Activated gamma-delta T cell treated with anti-CD3 and anti-CD28 coated beads, Interleukin-2, amount 50 U/mL, for 16 hours (primary cell): ENCODE data around the gene THAP8.

ENCODE experiments used
- DNase-seq: peaks from one replicate; pipeline ENCODE4 v3.0.0-alpha.2; 2020; ENCODE audit warnings: low read depth

The THAP8 gene

DNA sequence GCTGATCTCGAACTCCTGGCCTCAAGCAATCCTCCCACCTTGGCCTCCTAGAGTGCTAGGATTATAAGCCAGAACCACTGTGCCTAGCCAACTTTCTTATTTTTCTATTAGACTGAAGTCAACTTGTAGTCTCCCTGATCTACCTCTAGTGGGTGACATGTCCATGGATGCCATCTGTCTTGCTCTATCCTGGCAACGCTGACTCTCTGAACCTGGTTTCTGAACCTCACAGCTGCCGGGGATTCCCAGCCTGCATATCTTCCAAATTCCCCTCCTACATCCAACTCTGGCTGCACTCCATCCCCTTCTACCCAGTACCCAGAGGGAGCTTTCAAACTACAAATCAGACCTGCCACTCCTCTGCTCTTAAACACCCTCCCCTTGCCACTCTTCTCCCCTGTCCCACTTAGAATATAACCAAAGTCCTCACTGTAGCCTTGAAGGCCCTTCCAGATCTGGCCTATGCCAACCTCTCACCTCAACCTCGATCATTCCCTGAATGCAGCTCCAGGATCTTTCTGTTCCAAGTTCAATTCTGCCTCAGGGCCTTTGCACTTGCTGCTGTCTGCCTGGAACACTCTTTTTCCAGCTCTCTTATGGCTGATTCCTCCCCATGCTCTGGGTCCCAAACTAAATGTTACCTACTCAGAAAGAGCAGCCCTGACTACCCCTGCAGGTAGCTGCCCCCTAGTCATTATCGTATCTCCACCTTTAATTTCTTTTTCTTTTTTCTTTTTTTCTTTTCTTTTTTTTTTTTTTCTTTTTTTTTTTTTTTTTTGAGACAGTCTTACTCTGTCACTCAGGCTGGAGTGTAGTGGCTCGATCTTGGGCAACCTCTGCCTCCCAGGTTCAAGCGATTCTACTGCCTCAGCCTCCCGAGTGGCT lies 23.6 kb downstream of the THAP8 start:
- DNase-seq, result no peak

DNA sequence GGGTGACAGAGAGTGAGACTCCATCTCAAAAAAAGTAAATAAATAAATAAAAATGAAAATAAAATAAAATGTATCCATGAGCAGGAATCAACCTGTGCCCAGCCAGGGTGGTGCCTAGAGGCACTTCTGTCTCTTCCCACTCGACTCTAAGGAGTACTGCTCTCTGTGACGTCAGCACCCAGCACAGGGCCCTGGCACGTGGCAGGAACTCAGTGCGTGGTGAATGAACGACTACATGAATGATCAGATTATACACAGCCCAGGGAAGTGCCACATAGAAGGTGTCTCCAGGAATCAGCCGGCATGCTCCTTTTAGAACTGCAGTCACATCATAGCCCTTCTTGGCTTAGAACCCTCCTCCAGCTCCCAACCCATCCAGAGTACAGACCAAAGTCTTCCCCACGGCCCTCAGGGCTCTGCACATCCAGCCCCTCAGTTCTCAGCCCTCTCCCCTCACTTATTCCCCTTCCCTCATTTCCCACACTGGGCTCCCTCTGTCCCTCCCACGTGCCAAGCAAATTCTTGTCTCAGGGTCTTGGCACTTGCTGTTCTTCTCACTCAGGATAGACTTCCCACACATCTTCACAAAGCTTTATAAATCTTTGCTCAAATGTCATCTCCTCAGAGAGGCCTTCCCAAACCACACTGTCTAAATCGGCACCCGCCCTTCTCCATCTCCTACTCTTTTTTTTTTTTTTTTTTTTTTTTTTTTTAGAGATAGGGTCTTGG lies 25.6 kb downstream of the THAP8 start:
- no peak for DNase-seq

DNA sequence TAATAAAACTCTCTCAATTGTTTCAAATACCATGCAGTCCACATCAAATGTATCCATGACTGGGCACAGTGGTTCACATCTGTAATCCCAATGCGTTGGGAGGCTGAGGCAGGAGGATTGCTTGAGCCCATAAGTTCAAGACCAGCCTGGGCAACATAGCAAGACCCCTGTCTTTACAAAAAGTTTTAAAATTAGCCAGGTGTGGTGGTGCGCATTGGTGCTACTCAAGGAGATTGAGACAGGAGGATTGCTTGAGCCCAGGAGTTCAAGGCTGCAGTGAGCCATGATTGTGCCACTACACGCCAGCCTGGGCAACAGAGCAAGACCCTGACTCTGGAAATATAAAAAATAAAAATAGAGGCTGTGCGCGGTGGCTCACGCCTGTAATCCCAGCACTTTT lies 26.4 kb downstream of the THAP8 start:
- no peak for DNase-seq

DNA sequence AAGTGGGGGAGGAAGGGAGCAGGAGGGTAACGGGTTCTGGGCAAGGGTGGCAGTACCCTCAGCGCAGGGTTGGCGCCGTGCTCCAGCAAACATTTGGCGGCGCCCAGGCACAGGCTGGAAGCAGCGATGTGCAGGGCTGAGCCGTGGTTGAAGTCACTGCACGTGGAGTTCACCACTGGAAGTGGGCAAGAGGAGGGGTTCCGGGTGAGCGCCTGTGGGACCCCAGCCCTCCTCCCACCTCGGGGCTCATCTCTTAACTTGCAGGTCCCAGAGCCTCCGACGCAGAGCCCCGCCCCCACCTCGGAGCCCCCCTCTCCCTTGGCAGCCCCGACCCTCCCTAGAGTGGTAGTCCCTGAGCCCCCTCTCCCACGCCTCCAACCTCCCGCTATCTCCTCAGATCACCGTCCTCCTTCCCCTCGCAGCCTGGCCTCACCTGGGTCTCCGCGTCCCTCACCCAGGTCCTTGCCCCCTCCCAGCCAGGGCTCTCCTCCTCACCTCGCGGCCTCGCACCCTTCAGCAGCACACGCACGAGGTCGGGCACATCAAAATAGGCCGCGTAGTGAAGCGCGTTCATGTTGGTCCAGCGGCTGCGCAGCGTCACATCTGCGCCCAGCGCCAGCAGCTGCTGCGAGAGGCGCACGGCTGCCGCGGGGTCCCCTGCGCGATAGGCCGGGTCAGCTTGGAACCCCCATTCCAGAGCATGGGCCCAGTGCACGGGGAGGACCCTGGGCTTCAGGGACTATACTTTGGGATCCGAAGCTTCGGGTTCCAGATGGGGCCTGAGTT lies 27.8 kb downstream of the THAP8 start:
- no peak for DNase-seq

DNA sequence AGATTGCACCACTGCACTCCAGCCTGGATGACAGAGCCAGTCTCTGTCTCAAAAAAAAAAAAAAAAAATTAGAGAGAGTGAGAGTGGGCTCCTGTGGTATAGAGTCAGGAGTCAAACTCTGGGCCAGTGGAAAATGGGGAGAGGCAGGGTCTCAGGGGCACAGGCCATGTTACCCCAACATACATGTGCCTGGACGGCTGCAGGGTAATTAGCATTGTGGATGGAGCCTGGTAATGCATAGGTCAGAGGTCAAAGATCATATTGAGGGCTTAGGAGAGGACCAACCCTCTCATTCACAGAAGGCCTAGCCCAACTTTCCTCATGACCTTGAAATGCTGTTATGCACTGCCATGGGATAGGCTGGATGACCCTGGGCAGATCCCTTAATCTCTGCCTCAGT lies 28.5 kb downstream of the THAP8 start:
- DNase-seq, result no peak

DNA sequence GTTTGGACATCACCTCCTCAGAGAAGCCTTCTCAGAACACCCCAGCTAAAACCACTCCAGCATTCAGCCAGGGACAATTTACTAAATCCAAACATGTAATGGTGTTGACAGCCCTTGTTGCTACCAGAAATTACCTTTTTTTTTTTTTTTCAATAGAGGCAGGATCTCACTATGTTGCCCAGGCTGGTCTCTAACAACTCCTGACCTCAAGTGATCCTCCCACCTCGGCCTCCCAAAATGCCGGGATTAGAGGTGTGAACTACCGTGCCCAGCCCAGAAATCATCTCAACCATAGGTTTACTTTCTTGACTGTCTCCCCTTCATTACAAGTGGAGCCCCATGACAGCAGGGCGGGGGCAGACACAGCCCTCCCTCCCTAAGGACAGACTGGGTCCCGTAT lies 30.7 kb downstream of the THAP8 start:
- DNase-seq, result no peak

DNA sequence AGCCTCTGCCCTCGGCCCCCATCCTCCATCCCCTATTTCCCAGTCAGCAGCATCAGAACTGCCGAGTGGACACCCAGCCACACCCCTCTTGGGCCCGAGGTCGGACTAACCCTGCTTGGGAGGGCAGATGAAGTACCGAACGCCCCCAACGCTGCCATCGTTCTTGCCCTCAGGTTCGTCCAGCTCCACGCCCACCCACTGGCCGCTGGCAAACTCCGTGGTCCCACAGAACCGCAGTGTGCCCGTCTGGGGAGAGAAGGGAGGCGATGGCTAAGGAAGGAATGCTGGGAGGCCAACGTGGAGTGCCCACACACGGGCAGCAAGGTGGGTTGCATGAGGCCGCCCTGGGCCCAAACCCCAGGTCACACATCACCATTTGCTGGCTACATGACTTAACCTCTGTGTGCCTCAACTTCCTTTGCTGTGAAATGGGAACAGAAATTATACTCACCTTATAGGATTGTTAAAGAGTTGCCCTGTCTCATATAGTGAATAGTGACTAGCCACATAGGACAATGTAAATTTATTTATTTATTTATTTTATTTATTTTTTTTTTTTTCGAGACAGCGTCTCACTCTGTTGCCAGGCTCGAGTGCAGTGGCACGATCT lies 34.9 kb downstream of the THAP8 start:
- no peak for DNase-seq

DNA sequence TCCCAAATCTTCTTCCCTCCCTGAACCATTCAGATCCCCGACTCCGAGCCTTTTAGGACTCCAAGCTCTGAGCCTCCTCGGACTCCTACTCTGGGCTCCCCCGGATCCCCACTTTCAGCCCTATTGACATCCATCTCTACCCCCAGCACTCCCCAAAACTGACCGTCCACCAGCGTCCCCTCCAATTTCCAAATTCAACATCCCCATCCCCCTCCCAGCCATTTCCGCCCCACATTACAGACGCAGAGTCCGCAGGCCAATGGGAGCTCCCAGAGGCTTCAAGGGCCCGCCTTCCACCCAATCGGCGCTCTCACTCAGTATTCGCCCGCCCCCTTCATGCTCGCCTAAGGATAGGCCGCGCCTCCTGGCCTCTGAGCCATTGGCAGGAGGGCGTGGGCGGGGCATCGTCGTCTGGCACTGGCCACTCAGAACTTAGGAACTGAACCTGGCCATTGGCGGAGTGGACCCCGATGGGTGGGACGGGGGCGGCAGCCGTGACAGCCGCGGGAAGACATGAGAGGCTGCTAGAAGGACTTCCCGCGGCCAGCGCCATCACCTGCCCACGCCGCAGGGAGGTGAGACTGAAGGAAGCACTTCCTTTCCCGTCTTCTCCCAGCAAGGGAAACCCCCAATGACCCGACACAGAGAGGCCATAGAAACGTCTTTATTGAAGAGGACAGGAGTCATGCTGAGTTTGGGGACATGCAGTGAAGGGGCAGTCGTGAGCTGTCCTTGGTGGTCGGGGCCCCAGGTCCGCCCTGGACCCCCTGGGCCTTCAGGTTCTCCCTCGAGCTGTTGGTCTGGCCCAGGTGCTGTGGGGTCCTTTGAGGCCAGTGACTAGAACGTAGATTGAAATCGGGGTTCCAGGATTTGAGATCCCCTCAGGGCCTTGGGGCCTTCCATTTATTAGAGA lies 39.8 kb downstream of the THAP8 start, which contains the start of gene ALKBH6:
TSS of gene ALKBH6 (minus strand) at position 202 of the 913 bp plus-strand sequence. CDS start 816 bp downstream, outside the sequence.
- DNase-seq, result peak; percentile 99

DNA sequence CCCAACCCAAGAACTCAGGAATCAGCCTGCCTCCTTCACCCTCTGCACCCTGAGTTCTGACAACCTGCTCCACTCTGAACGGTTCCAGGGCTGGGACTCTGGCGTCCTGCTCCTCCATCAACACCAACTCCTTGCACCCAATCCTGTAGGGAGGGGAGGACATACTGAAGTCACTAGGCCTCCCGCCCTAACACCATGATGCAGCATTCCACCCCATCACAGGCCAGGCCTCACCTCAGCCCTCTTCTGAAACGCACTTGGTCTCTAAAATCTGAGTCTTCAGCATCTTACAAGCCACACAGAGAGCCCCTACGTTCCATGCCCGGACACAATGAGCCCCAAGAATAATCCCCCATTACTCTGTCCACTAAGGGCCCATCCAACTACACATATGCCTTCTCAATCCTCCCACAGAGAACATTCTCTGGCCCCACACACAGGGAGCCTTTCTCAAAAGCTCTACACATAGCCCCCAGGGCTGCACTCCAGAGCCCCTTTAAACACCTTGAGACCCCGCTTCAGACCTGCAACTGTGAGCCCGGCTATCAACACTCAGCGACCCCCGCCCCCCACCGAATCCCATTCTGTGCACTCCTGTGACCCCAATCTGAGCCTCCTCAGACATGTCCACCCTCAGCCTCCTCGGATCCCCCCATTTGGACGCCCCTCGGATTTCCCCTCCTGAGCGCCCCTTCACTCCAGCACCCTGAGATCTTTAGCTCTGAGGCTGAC lies 40.6 kb downstream of the THAP8 start:
- no peak for DNase-seq

DNA sequence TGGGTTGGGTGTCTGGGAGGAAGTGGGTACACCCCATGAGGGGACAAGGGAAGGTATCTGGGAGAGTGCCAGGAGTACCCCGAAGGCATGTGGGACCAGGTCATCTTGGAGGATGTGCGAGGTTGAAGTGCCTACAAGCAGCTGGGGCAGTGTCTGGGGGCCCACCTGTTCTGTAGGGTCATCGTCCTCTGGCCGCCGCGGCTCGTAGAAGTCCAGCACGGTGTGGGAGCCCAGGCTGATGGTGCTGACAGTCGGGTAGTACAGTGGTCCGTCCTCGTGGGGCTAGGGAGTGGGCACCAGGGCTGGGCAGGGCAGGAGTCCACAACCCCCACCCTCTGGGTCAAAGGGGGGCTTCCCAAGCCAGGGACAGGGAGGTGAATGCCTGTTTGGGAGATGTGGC lies 43.7 kb downstream of the THAP8 start:
- no peak for DNase-seq

DNA sequence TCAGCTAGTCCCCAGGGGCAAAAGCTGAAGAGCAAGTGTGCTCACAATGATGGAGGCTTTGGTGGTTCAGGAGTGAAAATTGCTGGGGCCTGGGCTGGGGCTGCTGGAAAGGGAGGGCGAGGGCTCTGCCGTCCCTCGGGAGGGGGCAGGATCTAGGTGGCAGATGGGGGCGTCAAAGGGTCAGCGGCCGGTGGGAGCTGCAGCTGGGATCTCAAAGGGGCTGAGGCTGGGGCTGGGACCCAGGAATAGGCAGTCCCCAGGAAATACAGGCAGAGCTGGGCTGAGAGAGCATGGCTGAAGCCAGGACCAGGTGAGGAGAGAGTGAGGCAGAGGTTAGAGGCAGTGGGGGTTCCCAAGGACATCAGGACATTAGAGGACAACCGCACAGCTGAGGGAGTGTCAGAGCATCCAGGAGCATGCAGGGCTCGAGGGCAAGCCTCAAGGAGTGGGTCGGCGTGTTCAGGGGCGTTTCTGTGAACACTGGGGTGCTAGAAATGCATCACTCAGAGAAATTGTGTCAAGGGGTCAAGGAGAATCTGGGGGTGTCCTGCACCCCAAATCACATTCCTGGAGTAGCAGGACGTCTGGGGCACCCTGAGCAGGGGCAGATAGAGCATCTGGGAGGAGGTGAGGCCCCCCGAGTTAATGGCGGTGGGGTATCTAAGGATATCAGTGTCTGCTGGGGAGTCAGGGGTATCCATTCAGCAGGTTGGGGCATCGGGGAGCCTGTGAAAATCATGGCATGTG lies 44.3 kb downstream of the THAP8 start:
- DNase-seq, result no peak

DNA sequence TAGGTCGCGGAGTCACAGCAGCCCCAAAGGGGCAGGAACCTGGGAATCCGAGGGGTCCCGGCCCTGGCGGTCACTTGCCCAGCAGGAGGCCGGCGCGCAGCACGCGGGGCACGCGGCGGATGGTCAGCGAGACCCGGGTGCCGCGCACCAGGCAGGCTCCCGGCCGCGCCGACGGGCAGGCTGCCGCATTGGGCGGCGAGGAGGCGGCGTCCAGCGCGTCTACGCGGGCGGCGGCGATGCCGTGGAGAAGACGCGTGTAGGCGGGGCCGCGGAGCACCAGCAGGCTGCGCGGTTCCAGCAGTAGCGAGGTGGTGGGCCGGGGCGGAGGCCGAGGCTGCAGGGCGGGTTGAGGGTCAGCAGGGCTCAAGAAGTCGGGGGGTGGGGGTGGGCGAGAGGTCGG lies 44.9 kb downstream of the THAP8 start:
- DNase-seq, result no peak

DNA sequence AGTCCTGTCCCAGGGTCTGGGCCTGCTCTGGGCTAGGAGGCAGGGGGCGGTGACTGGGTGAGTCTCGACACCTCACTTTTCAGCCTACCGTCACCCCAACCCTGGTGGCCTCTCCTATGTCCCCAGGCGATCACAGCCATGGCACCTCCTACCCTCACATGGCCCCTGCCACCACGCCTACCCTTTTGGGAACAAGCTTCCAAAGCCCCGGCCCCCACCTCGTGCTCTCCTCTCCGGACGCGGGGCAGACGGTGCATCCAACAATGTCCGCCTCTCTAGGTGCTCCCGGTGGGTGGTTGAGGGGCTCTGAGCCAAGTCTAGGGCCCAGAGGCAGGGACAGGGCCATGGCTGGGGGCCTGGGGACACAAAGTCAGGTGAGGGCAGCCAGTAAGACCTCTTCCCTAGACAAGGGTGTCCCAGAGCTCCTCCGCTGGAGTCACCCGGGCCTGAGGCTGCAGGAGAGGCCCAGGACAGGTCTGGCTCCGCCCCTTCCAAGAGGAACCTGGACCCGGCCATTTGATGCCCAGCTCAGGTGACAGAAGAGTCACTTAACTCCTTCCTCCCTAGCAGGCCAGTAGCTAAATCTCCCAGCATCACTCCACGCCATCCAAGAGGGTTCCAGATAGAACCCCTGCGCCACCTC lies 45.6 kb downstream of the THAP8 start, which contains the start of gene SYNE4:
TSS of gene SYNE4 (minus strand) at position 478 of the 643 bp plus-strand sequence. CDS start at position 346, 132 bp downstream.
- no peak for DNase-seq

DNA sequence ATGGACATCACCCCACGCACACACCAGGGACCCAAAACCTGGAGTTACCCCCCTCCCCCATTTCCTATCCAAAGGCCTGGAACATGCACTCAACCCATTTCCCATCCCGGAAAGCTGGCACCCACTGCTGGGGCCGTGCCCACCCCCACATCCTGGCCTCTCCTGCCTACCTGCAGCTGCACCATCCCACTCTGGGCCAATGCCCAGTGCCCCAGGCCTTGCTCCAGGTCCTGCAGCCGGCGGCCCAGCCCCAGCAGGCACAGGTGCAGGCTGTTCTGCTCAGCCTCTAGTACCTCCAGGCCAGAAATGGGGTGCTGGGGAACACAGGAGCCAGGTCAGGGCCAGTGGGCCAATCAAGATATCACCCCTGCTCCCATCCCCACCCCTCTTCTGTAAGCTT lies 47.1 kb downstream of the THAP8 start:
- DNase-seq, result no peak

DNA sequence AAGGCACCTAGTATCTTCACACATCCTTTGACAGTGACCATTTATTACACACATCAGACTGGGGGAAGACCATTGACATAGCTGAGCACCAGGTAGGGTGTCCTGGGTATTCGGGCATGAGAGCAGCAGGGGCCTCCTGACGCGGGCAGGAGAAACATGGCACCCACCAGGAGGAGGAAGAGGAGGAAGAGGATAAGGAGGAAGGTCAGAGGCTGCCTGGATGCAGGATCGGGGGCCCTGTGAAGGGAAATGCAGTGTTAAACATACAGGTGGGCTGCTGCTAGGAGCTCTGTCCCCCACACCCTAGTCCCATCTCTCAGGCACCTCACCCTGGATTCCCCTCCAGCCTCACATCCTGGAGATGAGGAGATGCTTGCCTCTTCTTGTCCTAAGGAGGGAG lies 50.8 kb downstream of the THAP8 start:
- DNase-seq, result no peak

DNA sequence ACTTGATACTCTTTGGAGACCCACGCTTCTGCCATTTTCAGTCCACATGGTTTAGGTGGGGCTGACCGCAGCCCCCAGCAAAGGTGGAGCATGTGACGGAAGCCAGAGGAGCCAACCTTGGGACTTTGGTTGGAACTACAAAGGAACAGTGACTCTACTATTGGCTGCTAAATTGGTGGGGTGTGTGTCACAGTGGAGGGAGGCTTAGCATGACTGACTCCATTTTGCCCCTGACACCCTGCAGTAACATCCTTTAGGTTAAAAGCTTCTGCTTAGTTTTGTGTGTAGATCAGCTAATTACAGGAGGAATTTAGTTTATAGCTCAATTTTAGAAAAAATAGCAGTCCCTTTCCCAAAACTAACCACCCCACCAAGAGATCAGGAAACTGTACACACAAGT lies 52.5 kb downstream of the THAP8 start:
- DNase-seq, result no peak

DNA sequence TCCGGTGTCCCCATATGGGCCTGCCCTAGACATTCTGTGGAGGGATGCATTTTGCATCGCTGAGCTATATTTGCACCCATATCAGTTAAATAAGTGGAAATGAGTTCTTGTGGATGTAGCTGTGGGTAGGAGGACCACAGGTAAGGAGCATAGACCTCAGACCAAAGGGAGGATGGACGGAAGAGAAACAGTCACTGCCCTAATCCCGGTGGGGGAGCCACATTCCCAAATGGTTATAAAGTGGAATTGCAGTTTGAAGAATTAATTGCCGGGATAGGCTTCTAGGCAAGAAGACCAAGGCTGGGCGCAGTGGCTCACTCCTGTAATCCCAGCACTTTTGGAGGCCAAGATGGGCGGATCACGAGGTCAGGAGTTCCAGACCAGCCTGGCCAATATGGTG lies 57.3 kb downstream of the THAP8 start:
- DNase-seq, result no peak

DNA sequence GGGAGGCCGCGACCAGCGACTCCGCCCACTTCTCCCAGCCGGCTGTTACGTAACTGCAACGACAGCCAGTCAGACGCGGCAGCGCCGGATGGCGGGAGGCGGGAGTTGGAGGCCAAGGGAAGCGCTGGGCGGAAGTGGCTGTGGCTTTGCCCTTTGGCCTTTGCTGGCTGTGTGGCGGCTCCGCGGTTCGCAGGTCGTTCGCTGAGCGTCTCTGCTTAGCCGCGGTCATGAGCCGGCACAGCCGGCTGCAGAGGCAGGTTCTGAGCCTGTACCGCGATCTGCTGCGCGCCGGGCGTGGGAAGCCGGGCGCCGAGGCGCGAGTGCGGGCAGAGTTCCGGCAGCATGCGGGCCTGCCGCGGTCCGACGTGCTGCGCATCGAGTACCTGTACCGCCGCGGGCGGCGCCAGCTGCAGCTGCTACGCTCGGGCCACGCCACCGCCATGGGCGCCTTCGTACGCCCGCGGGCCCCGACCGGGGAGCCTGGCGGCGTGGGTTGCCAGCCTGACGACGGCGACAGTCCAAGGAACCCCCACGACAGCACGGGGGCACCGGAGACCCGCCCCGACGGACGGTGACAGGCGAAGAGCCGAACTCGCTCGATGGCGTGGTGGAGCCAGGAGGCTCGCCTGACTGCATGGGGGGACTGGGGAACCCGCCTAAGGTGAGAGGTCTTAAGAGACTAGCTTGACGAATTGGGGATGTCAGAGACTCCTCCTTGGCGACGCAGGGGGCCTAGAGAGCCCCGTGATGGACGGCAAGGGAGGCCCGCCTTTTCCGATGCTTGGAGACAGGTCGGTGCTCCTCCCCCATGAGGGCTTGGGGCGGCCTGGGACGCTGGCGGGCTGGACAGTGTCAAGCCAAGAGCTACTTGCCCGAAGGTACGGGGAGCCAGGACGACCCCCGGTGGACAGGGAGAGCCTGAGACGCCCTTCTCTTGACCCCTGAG lies 58.8 kb downstream of the THAP8 start, which contains the start of gene SDHAF1:
TSS of gene SDHAF1 (plus strand) at position 141 of the 946 bp plus-strand sequence. CDS start at position 228, 87 bp downstream.
- DNase-seq, result peak; percentile 89
